Measurements from ENCODE around the gene IGFBP1. TPM values are rescaled to one million over a fixed set of nuclear protein-coding genes. Genes with fewer than 3 reads are reported as not detected.
A peak's percentile ranks its signal among the peaks of the same experiment; 100 is the strongest.

Gene IGFBP1
- total and polyA plus RNA-seq, 2 of the 13 experiments (the other 11 are each of a cell fraction or from before 2014, with no cell fraction given) = 5.4 to 885 TPM

- peak; percentile 72; the same call in 1 of the 2 replicates for TF ChIP-seq ESRRA (CRISPR knock-in tag; IDR thresholded peaks at IDR 0.05; ENCODE audit: low read depth)
- no peak for TF ChIP-seq ZIK1 (CRISPR knock-in tag; IDR thresholded peaks at IDR 0.05; ENCODE audit: borderline replicate concordance, low read depth)
- no peak for TF ChIP-seq SYNCRIP (IDR thresholded peaks at IDR 0.05; ENCODE audit: insufficient read depth, low read depth, low read length)
- TF ChIP-seq KLF16 (CRISPR knock-in tag; IDR thresholded peaks at IDR 0.05) = peak in 1 of 2 experiments; percentile 99; a peak in 2 of 4 replicates
- peak; percentile 86 for TF ChIP-seq HNF1A (IDR thresholded peaks at IDR 0.05; ENCODE audit: low read depth)
- TF ChIP-seq HNF1A (CRISPR knock-in tag; IDR thresholded peaks at IDR 0.05; ENCODE audit: borderline replicate concordance) = peak; percentile 91
- no peak for TF ChIP-seq SMARCE1 (IDR thresholded peaks at IDR 0.05; ENCODE audit: borderline replicate concordance)
- no peak for TF ChIP-seq GPN1 (CRISPR knock-in tag; IDR thresholded peaks at IDR 0.05; ENCODE audit: borderline replicate concordance)
Measured at GRCh38 chr7:45885264-45885882, 2.9 kb upstream of the IGFBP1 start (continued).

Measured in HepG2 (cell line).